Neural progenitor cell (in vitro differentiated cells): ENCODE measurements around the gene KANK2. TPM values are rescaled to one million over a fixed set of nuclear protein-coding genes. Genes with fewer than 3 reads are reported as not detected.
A peak's percentile ranks its signal among the peaks of the same experiment; 100 is the strongest.
"Not testable (repeated sequence)": the region's sequence is repeated elsewhere in the genome, so short reads cannot be mapped to it uniquely, and the experiment has no call there.

ENCODE experiments used
- DNase-seq: peaks from one replicate; pipeline ENCODE4 v3.0.0-alpha.2; 2016; ENCODE audit warnings: low spot score
- H2AFZ ChIP-seq: fragments of 200-600 bp; sonication (generic); replicated peaks from 2 replicates; pipeline ENCODE4 v1.6.1; 2016; ENCODE audit warnings: antibody characterized with exemption
- H3F3A ChIP-seq: fragments of 200-600 bp; sonication (generic); 2 replicates; pipeline ENCODE4 v1.6.1; 2016; ENCODE audit warnings: antibody characterized with exemption, low read depth
- H3K27ac ChIP-seq: fragments of 200-600 bp; sonication (generic); 2 replicates; pipeline ENCODE4 v1.5.1; 2016; ENCODE audit warnings: mild to moderate bottlenecking
- H3K27me3 ChIP-seq: fragments of 200-600 bp; sonication (generic); 2 replicates; pipeline ENCODE4 v1.6.1; 2016; ENCODE audit warnings: mild to moderate bottlenecking, moderate library complexity
- H3K36me3 ChIP-seq: fragments of 200-600 bp; sonication (generic); 2 replicates; pipeline ENCODE4 v1.5.1; 2016
- H3K4me1 ChIP-seq: fragments of 200-600 bp; sonication (generic); 2 replicates; pipeline ENCODE4 v1.6.1; 2016; ENCODE audit warnings: mixed run types
- H3K4me2 ChIP-seq: fragments of 200-600 bp; sonication (generic); 2 replicates; pipeline ENCODE4 v1.6.1; 2016
- H3K4me3 ChIP-seq: fragments of 200-600 bp; sonication (generic); 2 replicates; pipeline ENCODE4 v1.5.1; 2016
- H3K79me2 ChIP-seq: fragments of 200-600 bp; sonication (generic); 2 replicates; pipeline ENCODE4 v1.6.1; 2016; ENCODE audit warnings: low read depth
- H3K9ac ChIP-seq: fragments of 200-600 bp; sonication (generic); 2 replicates; pipeline ENCODE4 v1.6.1; 2016
- H3K9me3 ChIP-seq: fragments of 200-600 bp; sonication (generic); 2 replicates; pipeline ENCODE4 v1.5.1; 2016; ENCODE audit warnings: low read depth
- H4K20me1 ChIP-seq: fragments of 200-600 bp; sonication (generic); 2 replicates; pipeline ENCODE4 v1.6.1; 2016; ENCODE audit warnings: low read depth
- H3K27ac Mint-ChIP-seq: 3 replicates; pipeline ENCODE4 v1.8.0; 2021; ENCODE audit warnings: mixed read lengths
- H3K27me3 Mint-ChIP-seq: 2 replicates; pipeline ENCODE4 v1.8.0; 2022; ENCODE audit warnings: low read depth, mild to moderate bottlenecking, inconsistent platforms, moderate library complexity, mixed read lengths; ENCODE audit not compliant: insufficient read depth
- H3K36me3 Mint-ChIP-seq: 3 replicates; pipeline ENCODE4 v1.8.0; 2021; ENCODE audit warnings: mixed read lengths
- H3K4me1 Mint-ChIP-seq: 3 replicates; pipeline ENCODE4 v1.8.0; 2021; ENCODE audit warnings: mixed read lengths
- H3K4me3 Mint-ChIP-seq: 3 replicates; pipeline ENCODE4 v1.8.0; 2021; ENCODE audit warnings: mild to moderate bottlenecking, moderate library complexity, mixed read lengths
- H3K9me3 Mint-ChIP-seq: 3 replicates; pipeline ENCODE4 v1.8.0; 2020; ENCODE audit warnings: mixed read lengths
- EZH2 ChIP-seq: fragments of 200-600 bp; sonication (generic); IDR thresholded peaks from 2 replicates; pipeline ENCODE4 v1.6.1; 2017; ENCODE audit warnings: antibody characterized with exemption, mild to moderate bottlenecking, moderate library complexity
- EZH2phosphoT487 ChIP-seq: fragments of 200-600 bp; sonication (generic); IDR thresholded peaks from 2 replicates; pipeline ENCODE4 v1.6.1; 2017; ENCODE audit warnings: antibody characterized with exemption
- total RNA-seq: library from RNA; depleted of rRNA; stranded (reverse); fragments of >200 nt; gene quantifications from 2 replicates; pipeline ENCODE4 v1.2.3, GENCODE V29; 2015; ENCODE audit warnings: low replicate concordance
- TF ChIP-seq, protein P1 (sequence below): fragments of 200-600 bp; sonication (generic); IDR thresholded peaks from 2 replicates; pipeline ENCODE4 v1.5.1; 2017; ENCODE audit warnings: antibody characterized with exemption, mild to moderate bottlenecking

The KANK2 gene
- total RNA-seq, 1 donor from 2014 or later = 17.5 TPM

DNA sequence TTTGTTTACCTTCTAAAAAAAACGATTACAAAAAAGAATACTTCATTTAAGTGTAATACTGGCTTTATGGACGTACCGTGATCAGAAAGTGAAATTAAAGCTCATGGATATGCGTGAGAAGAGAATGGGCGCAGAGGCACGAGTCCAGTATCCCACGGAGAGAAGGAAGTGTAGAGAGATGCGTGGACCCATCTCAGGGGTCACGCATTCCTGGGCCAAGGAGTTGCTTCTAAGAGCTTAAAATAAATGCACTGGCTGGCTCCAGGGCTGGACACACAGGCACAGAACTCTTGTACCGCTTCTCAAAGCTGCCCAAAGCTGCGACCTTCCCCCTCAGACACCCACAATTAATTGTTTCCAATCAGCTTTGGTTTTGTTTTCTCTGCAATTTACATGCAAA, 33.0 kb downstream of the KANK2 start:
- Histone ChIP-seq H3K27me3 (no peaks in the 10 kb centered on the region), H4K20me1 (no peaks in the 10 kb centered on the region), H3K27ac (no peak overlapping the region), H2AFZ (no peak overlapping the region), H3K36me3 (no peaks in the 10 kb centered on the region), H3K9me3 (no peaks in the 10 kb centered on the region), H3K4me2 (no peak overlapping the region), H3F3A (peaks cover 3% of the 10 kb centered on the region), H3K9ac (no peak overlapping the region), H3K4me3 (no peak overlapping the region), H3K79me2 (no peaks in the 10 kb centered on the region), H3K4me1 (no peaks in the 10 kb centered on the region)
- TF ChIP-seq, protein P1, sequence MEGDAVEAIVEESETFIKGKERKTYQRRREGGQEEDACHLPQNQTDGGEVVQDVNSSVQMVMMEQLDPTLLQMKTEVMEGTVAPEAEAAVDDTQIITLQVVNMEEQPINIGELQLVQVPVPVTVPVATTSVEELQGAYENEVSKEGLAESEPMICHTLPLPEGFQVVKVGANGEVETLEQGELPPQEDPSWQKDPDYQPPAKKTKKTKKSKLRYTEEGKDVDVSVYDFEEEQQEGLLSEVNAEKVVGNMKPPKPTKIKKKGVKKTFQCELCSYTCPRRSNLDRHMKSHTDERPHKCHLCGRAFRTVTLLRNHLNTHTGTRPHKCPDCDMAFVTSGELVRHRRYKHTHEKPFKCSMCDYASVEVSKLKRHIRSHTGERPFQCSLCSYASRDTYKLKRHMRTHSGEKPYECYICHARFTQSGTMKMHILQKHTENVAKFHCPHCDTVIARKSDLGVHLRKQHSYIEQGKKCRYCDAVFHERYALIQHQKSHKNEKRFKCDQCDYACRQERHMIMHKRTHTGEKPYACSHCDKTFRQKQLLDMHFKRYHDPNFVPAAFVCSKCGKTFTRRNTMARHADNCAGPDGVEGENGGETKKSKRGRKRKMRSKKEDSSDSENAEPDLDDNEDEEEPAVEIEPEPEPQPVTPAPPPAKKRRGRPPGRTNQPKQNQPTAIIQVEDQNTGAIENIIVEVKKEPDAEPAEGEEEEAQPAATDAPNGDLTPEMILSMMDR = no peak
- no peak for TF ChIP-seq EZH2phosphoT487
- TF ChIP-seq EZH2 = no peak
- Mint-ChIP-seq H3K4me3 (no peak overlapping the region), H3K36me3 (peaks cover 5% of the 10 kb centered on the region), H3K27ac (no peak overlapping the region), H3K4me1 (no peaks in the 10 kb centered on the region), H3K9me3 (no peaks in the 10 kb centered on the region), H3K27me3 (no peaks in the 10 kb centered on the region)
- DNase-seq = no peak

GRCh38 chr19:11160440-11160768, 36.9 kb downstream of the KANK2 start:
- H3K79me2 ChIP-seq, H3K4me3 Mint-ChIP-seq, H3K36me3 ChIP-seq, H3K27ac Mint-ChIP-seq, H3K27me3 Mint-ChIP-seq, H3K9me3 ChIP-seq, H3F3A ChIP-seq, H4K20me1 ChIP-seq, H3K36me3 Mint-ChIP-seq, H3K27ac ChIP-seq, H3K9ac ChIP-seq, DNase-seq, H2AFZ ChIP-seq, H3K27me3 ChIP-seq, H3K4me1 Mint-ChIP-seq, H3K4me3 ChIP-seq, H3K4me2 ChIP-seq, H3K4me1 ChIP-seq, H3K9me3 Mint-ChIP-seq: not testable (repeated sequence)

DNA sequence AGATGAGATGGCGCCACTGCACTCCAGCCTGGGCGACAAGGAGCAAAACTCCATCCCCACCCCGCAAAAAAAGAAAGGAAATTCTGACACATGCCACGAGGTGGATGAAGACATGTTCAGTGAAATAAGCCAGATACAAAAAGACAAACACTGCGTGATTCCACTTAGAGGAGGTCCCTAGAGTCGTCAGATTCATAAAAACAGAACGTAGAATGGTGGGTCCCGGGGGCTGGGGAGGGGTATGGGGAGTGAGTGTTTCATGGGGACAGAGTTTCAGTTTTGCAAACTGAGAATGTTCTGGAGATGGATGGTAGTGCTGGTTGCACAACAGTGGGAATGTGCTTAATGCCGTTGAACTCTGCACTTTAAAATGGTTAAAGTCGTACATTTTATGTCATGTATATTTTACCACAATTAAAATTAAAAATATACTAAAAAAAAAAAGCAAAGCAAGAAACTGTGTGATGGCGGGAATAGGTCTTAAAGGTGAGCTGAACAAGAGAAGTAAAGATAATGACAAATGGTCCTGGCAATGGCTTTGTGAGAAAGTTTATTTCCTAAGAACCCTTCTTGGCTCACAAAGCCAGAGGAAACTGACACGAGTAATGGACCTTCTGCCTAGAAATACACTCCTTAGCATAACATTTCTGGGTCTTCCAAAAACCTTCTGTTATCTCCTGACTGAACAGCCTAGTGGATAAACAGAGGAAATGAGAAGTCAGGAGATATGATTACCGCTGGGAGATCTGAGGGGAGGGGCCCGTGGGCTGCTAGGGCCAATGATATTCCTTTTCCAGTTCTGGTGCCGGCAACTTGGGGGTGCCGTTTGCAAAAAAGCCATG, 37.5 kb downstream of the KANK2 start:
- Histone ChIP-seq H3K9ac (no peak overlapping the region), H3F3A (peaks cover under 1% of the 10 kb centered on the region), H3K9me3 (no peaks in the 10 kb centered on the region), H4K20me1 (no peaks in the 10 kb centered on the region), H3K27me3 (no peaks in the 10 kb centered on the region), H3K79me2 (peaks cover 8% of the 10 kb centered on the region), H3K4me2 (no peak overlapping the region), H3K4me3 (no peak overlapping the region), H3K36me3 (no peaks in the 10 kb centered on the region), H3K27ac (no peak overlapping the region), H2AFZ (no peak overlapping the region), H3K4me1 (peaks cover under 1% of the 10 kb centered on the region)
- TF ChIP-seq EZH2phosphoT487 = no peak
- TF ChIP-seq, protein P1 = no peak
- TF ChIP-seq EZH2 = no peak
- peaks cover 4% of the 10 kb centered on the region for H3K4me1 Mint-ChIP-seq
- H3K9me3 Mint-ChIP-seq = no peaks in the 10 kb centered on the region
- H3K27me3 Mint-ChIP-seq = peaks cover 3% of the 10 kb centered on the region
- no peak for DNase-seq
- H3K4me3 Mint-ChIP-seq = no peak overlapping the region
- H3K27ac Mint-ChIP-seq = no peak overlapping the region
- no peaks in the 10 kb centered on the region for H3K36me3 Mint-ChIP-seq

DNA sequence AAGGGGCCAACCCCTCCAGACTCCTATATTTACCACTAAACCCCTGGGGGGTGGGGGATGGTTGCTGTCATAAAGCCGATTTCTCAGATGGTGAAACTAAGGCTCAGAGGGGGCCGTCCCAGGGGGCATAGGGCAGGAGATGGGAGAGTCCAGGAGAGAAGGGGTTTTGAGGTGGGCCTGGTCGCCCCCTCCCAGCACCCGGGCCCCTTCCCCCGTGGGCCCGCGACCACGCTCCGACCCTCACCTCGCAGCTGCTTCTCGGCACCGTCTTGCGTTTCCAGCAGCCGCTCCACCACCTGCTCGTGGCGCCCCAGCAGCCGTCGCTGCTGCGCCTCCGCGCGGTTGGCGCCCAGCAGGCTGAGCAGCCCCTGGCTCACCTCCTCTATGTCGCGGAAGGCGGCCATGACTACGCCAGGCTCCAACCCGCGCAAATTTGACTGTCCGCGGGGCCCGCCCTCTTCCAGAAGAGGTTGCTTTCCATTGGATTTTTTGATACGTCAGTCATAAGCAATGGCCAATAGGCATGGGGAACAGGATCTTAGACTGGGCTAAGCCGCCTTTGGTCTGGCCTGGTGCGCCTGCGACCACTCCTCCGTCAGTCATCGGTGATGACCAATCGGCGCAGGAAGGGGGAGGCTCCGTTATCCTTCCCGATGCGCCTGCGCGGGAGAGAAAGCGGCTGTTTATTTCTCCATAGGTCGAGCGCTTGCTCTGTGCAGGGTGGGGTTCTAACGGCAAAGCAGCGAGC, 41.8 kb downstream of the KANK2 start, which contains the start of gene SPC24:
Gene SPC24 (minus strand): TSS at position 410 of the 748 bp plus-strand sequence. CDS start 6 bp downstream, at position 404.
- DNase-seq = peak; percentile 99
- Histone ChIP-seq H3K27ac (no peak within 1 kb of the TSS), H3K9me3 (no peaks in the 10 kb centered on the region), H3K9ac (peak within 1 kb of the TSS; percentile 87), H3K4me2 (peak within 1 kb of the TSS; percentile 94), H3K36me3 (no peaks in the 10 kb centered on the region), H3K4me3 (peak within 1 kb of the TSS; percentile 85), H3K4me1 (peaks cover 8% of the 10 kb centered on the region), H3K27me3 (no peaks in the 10 kb centered on the region), H3F3A (no peaks in the 10 kb centered on the region), H4K20me1 (no peaks in the 10 kb centered on the region), H2AFZ (peak within 1 kb of the TSS; percentile 54), H3K79me2 (peaks cover 50% of the 10 kb centered on the region)
- Mint-ChIP-seq H3K4me1 (peaks cover 14% of the 10 kb centered on the region), H3K27me3 (peaks cover 4% of the 10 kb centered on the region), H3K9me3 (no peaks in the 10 kb centered on the region), H3K27ac (peak within 1 kb of the TSS; percentile 29), H3K4me3 (peak within 1 kb of the TSS; percentile 89), H3K36me3 (peaks cover 8% of the 10 kb centered on the region)
- no peak for TF ChIP-seq EZH2
- TF ChIP-seq, protein P1 = peak; percentile 28
- no peak for TF ChIP-seq EZH2phosphoT487
